CD4-positive, alpha-beta memory T cell (primary cell): ENCODE results near the gene IL18RAP. TPM values are rescaled to one million over a fixed set of nuclear protein-coding genes. Genes with fewer than 3 reads are reported as not detected.

Experiments
- CTCF ChIA-PET: fragments of 350-600 bp; sonication (Branson Sonifier 250); formaldehyde crosslinking; loops from one replicate; lab custom pipeline; 2021; ENCODE audit warnings: inconsistent platforms; ENCODE audit not compliant: partially characterized antibody; lab: Charles Lee
- POLR2A ChIA-PET: fragments of 350-600 bp; sonication (Branson Sonifier 250); formaldehyde crosslinking; loops from one replicate; lab custom pipeline; 2021; ENCODE audit not compliant: partially characterized antibody; lab: Charles Lee
- DNase-seq, 5 donors: peaks; one replicate each; pipeline versions ENCODE4 v3.0.0 to v3.0.0-alpha.2; 2020 to 2022; ENCODE audit warnings: mixed read lengths in 1 of 5
- H3K27ac ChIP-seq: one replicate; pipeline ENCODE4 v1.7.0; 2013; ENCODE audit warnings: low read depth, low read length
- H3K27me3 ChIP-seq: 2 replicates; pipeline ENCODE4 v1.7.0; 2013; ENCODE audit warnings: mild to moderate bottlenecking, low read length, moderate library complexity; ENCODE audit not compliant: insufficient read depth
- H3K36me3 ChIP-seq: 2 replicates; pipeline ENCODE4 v1.7.0; 2013; ENCODE audit warnings: mild to moderate bottlenecking, low read length, moderate library complexity; ENCODE audit not compliant: insufficient read depth
- H3K4me1 ChIP-seq: 2 replicates; pipeline ENCODE4 v1.7.0; 2013; ENCODE audit warnings: mild to moderate bottlenecking, low read length, moderate library complexity; ENCODE audit not compliant: insufficient read depth
- H3K4me3 ChIP-seq, 2 donors: one replicate each; pipeline ENCODE4 v1.7.0; 2013; ENCODE audit warnings: low read length in 2 of 2, mild to moderate bottlenecking in 1 of 2
- H3K9me3 ChIP-seq, 2 donors: one replicate each; pipeline ENCODE4 v1.7.0; 2013; ENCODE audit warnings: low read length in 2 of 2, control low read depth in 1 of 2; ENCODE audit not compliant: control insufficient read depth in 1 of 2
- H3K27ac Mint-ChIP-seq, 7 donors: one replicate each; pipeline ENCODE4 v1.8.0; 2020 to 2021; ENCODE audit warnings: mixed read lengths in 7 of 7, mild to moderate bottlenecking in 6 of 7, inconsistent platforms in 3 of 7, moderate library complexity in 3 of 7
- H3K27me3 Mint-ChIP-seq, 2 donors: one replicate each; pipeline ENCODE4 v1.8.0; 2020 to 2021; ENCODE audit warnings: mixed read lengths in 2 of 2
- H3K36me3 Mint-ChIP-seq, 2 donors: one replicate each; pipeline ENCODE4 v1.8.0; 2020 to 2021; ENCODE audit warnings: mixed read lengths in 2 of 2, inconsistent platforms in 1 of 2, mild to moderate bottlenecking in 1 of 2
- H3K4me1 Mint-ChIP-seq, 4 donors: one replicate each; pipeline ENCODE4 v1.8.0; 2020 to 2021; ENCODE audit warnings: mixed read lengths in 4 of 4, mild to moderate bottlenecking in 1 of 4
- H3K4me3 Mint-ChIP-seq, 8 donors: one replicate each; pipeline ENCODE4 v1.8.0; 2020 to 2021; ENCODE audit warnings: mixed read lengths in 8 of 8, mild to moderate bottlenecking in 7 of 8, moderate library complexity in 6 of 8, inconsistent platforms in 3 of 8
- H3K9me3 Mint-ChIP-seq, 8 donors: one replicate each; pipeline ENCODE4 v1.8.0; 2020 to 2021; ENCODE audit warnings: mixed read lengths in 8 of 8, mild to moderate bottlenecking in 5 of 8, inconsistent platforms in 3 of 8, moderate library complexity in 1 of 8
- intact Hi-C: fragments of 100-400 bp; cut with micrococcal nuclease; formaldehyde crosslinking; loops from one replicate; pipeline ENCODE4 v1.15.1; 2023
- polyA plus RNA-seq, 2 donors: library from polyadenylated mRNA; unstranded; fragments of 300-500 nt; fragmentation: Illumina TruSeq; gene quantifications; one replicate each; pipeline ENCODE4 v1.2.3, GENCODE V29; 2021
- total RNA-seq, 2 experiments: library from RNA; stranded (reverse); gene quantifications; one replicate each; pipeline ENCODE4 v1.2.3, GENCODE V29; 2021

Gene IL18RAP
- total and polyA plus RNA-seq, 4 experiments from 2014 or later = 0.33 to 6.5 (median 4.6) TPM

GRCh38 chr2:102446936-102447335, 24.0 kb downstream of the IL18RAP start:
- POLR2A ChIA-PET = no interaction called here
- H3K36me3 Mint-ChIP-seq = peaks cover 0 to 6% of the 10 kb centered on the region in 2 donors
- no peaks in the 10 kb centered on the region for H3K36me3 ChIP-seq

GRCh38 chr2:102449370-102449974, 26.5 kb downstream of the IL18RAP start:
- no peak overlapping the region for H3K4me3 ChIP-seq
- intact Hi-C loops = loop anchor here (1.0 to 5.0 kb wide), 5 partner anchors 91 to 1032 kb away; no protein-coding TSS in a partner anchor
- Mint-ChIP-seq H3K27me3 (no peaks in the 10 kb centered on the region), H3K9me3 (no peaks in the 10 kb centered on the region), H3K27ac (no peak overlapping the region), H3K4me1 (peaks cover 0 to 2% (median 0%) of the 10 kb centered on the region in 4 donors), H3K4me3 (no peak overlapping the region), H3K36me3 (peaks cover 0 to 6% of the 10 kb centered on the region in 2 donors)
- no peaks in the 10 kb centered on the region for H3K4me1 ChIP-seq
- POLR2A ChIA-PET = no interaction called here
- H3K27me3 ChIP-seq = no peaks in the 10 kb centered on the region
- DNase-seq = peak; percentile 44 to 63 (median 49)
- H3K9me3 ChIP-seq = no peaks in the 10 kb centered on the region
- no peaks in the 10 kb centered on the region for H3K36me3 ChIP-seq
- H3K27ac ChIP-seq = no peak overlapping the region
- CTCF ChIA-PET = interaction anchor here (0.7 to 9.3 kb wide), 14 partner anchors 8 to 442 kb away, joined by 3 to 54 read pairs (median 4); no protein-coding TSS in a partner anchor

More at GRCh38 chr2:102446936-102447335, 24.0 kb downstream of the IL18RAP start:
- Mint-ChIP-seq H3K27me3 (no peaks in the 10 kb centered on the region), H3K4me1 (peaks cover 8 to 11% (median 9%) of the 10 kb centered on the region in 4 donors), H3K9me3 (no peaks in the 10 kb centered on the region), H3K4me3 (no peak overlapping the region), H3K27ac (no peak overlapping the region)
- Histone ChIP-seq H3K4me1 (peaks cover 5% of the 10 kb centered on the region), H3K4me3 (no peak overlapping the region), H3K27ac (no peak overlapping the region), H3K27me3 (no peaks in the 10 kb centered on the region), H3K9me3 (no peaks in the 10 kb centered on the region)
- DNase-seq = no peak
- CTCF ChIA-PET = interaction anchor here (1.0 to 9.3 kb wide), 7 partner anchors 16 to 206 kb away, joined by 3 to 54 read pairs (median 5); partner anchors contain the start of gene IL18RAP
- intact Hi-C loops = loop anchor here (5.0 kb wide), 1 partner anchor 1030 kb away; no protein-coding TSS in a partner anchor

GRCh38 chr2:102451968-102452367, 29.0 kb downstream of the IL18RAP start:
- no peak overlapping the region for H3K27ac ChIP-seq
- H3K27me3 ChIP-seq = no peaks in the 10 kb centered on the region
- no peak overlapping the region for H3K4me3 ChIP-seq
- intact Hi-C loops = no loop called here
- peaks cover 0 to 6% (median 2%) of the 10 kb centered on the region in 8 donors for H3K9me3 Mint-ChIP-seq
- H3K9me3 ChIP-seq = no peaks in the 10 kb centered on the region
- ChIA-PET CTCF (interaction anchor here (0.8 to 9.3 kb wide), 7 partner anchors 8 to 432 kb away, joined by 3 to 54 read pairs (median 3); no protein-coding TSS in a partner anchor), POLR2A (no interaction called here)
- no peaks in the 10 kb centered on the region for H3K4me1 ChIP-seq
- H3K36me3 ChIP-seq = no peaks in the 10 kb centered on the region
- H3K4me1 Mint-ChIP-seq = peaks cover 0 to 2% (median 0%) of the 10 kb centered on the region in 4 donors
- H3K4me3 Mint-ChIP-seq = no peak overlapping the region
- H3K27me3 Mint-ChIP-seq = peaks cover 0 to 2% of the 10 kb centered on the region in 2 donors
- H3K36me3 Mint-ChIP-seq = peaks cover 0 to 6% of the 10 kb centered on the region in 2 donors
- DNase-seq = no peak
- no peak overlapping the region for H3K27ac Mint-ChIP-seq

- Mint-ChIP-seq H3K36me3 (peaks cover 0 to 6% of the 10 kb centered on the region in 2 donors), H3K9me3 (peaks cover 0 to 6% (median 2%) of the 10 kb centered on the region in 8 donors), H3K4me3 (no peak overlapping the region), H3K4me1 (peaks cover 0 to 2% (median 0%) of the 10 kb centered on the region in 4 donors), H3K27me3 (peaks cover 0 to 4% of the 10 kb centered on the region in 2 donors), H3K27ac (no peak overlapping the region)
- CTCF ChIA-PET = interaction anchor here (2.5 to 9.3 kb wide), 2 partner anchors 10 to 212 kb away, joined by 12 to 54 read pairs; no protein-coding TSS in a partner anchor
- POLR2A ChIA-PET = no interaction called here
- no peaks in the 10 kb centered on the region for H3K9me3 ChIP-seq
- no peak overlapping the region for H3K27ac ChIP-seq
- DNase-seq = no peak
- no peaks in the 10 kb centered on the region for H3K27me3 ChIP-seq
- H3K4me1 ChIP-seq = no peaks in the 10 kb centered on the region
- H3K36me3 ChIP-seq = no peaks in the 10 kb centered on the region
- intact Hi-C loops = no loop called here
- H3K4me3 ChIP-seq = no peak overlapping the region
These were observed 30.5 kb downstream of the IL18RAP start for GRCh38 chr2:102453501-102453900.

- H3K27ac ChIP-seq = no peak overlapping the region
- H3K4me3 Mint-ChIP-seq = no peak overlapping the region
- no peaks in the 10 kb centered on the region for H3K27me3 ChIP-seq
- intact Hi-C loops = no loop called here
- no peak for DNase-seq
- H3K9me3 ChIP-seq = no peaks in the 10 kb centered on the region
- H3K27ac Mint-ChIP-seq = no peak overlapping the region
- H3K4me1 ChIP-seq = no peaks in the 10 kb centered on the region
- no peaks in the 10 kb centered on the region for H3K36me3 Mint-ChIP-seq
- H3K4me3 ChIP-seq = no peak overlapping the region
- H3K27me3 Mint-ChIP-seq = peaks cover 0 to 6% of the 10 kb centered on the region in 2 donors
- POLR2A ChIA-PET = no interaction called here
- H3K36me3 ChIP-seq = no peaks in the 10 kb centered on the region
- no peaks in the 10 kb centered on the region for H3K4me1 Mint-ChIP-seq
- H3K9me3 Mint-ChIP-seq = peaks cover 0 to 6% (median 2%) of the 10 kb centered on the region in 8 donors
- CTCF ChIA-PET = interaction anchor here (0.7 to 2.5 kb wide), 4 partner anchors 11 to 435 kb away, joined by 3 to 12 read pairs (median 5); partner anchors contain the start of gene SLC9A4
These were observed 32.2 kb downstream of the IL18RAP start for GRCh38 chr2:102455061-102455670.

- Mint-ChIP-seq H3K27ac (no peak overlapping the region), H3K36me3 (no peaks in the 10 kb centered on the region), H3K27me3 (peaks cover 3 to 10% of the 10 kb centered on the region in 2 donors), H3K9me3 (peaks cover 0 to 9% (median 5%) of the 10 kb centered on the region in 8 donors), H3K4me3 (no peak overlapping the region), H3K4me1 (no peaks in the 10 kb centered on the region)
- no peaks in the 10 kb centered on the region for H3K9me3 ChIP-seq
- H3K4me3 ChIP-seq = no peak overlapping the region
- no peak overlapping the region for H3K27ac ChIP-seq
- intact Hi-C loops = no loop called here
- CTCF ChIA-PET = interaction anchor here (1.1 to 2.1 kb wide), 5 partner anchors 9 to 209 kb away, joined by 3 to 6 read pairs (median 3); partner anchors contain the start of gene SLC9A4
- POLR2A ChIA-PET = interaction anchor here (0.6 kb wide), 1 partner anchor 41 kb away, joined by 3 read pairs; no protein-coding TSS in a partner anchor
- DNase-seq = no peak
- H3K4me1 ChIP-seq = no peaks in the 10 kb centered on the region
- no peaks in the 10 kb centered on the region for H3K36me3 ChIP-seq
- H3K27me3 ChIP-seq = no peaks in the 10 kb centered on the region
These were observed 37.5 kb downstream of the IL18RAP start for GRCh38 chr2:102460467-102460866.

GRCh38 chr2:102461188-102461587, 38.2 kb downstream of the IL18RAP start:
- Mint-ChIP-seq H3K9me3 (peaks cover 0 to 6% (median under 1%) of the 10 kb centered on the region in 8 donors), H3K27me3 (peaks cover 3 to 10% of the 10 kb centered on the region in 2 donors), H3K4me1 (no peaks in the 10 kb centered on the region), H3K36me3 (no peaks in the 10 kb centered on the region), H3K27ac (no peak overlapping the region), H3K4me3 (no peak overlapping the region)
- CTCF ChIA-PET = interaction anchor here (1.1 to 2.4 kb wide), 5 partner anchors 11 to 209 kb away, joined by 3 to 14 read pairs (median 4); partner anchors contain the start of gene SLC9A4
- Histone ChIP-seq H3K9me3 (no peaks in the 10 kb centered on the region), H3K4me3 (no peak overlapping the region), H3K36me3 (no peaks in the 10 kb centered on the region), H3K27me3 (no peaks in the 10 kb centered on the region), H3K27ac (no peak overlapping the region), H3K4me1 (no peaks in the 10 kb centered on the region)
- POLR2A ChIA-PET = no interaction called here
- DNase-seq = no peak
- intact Hi-C loops = no loop called here
